ENCODE data around the gene TAMALIN. TPM values are rescaled to one million over a fixed set of nuclear protein-coding genes. Genes with fewer than 3 reads are reported as not detected.
A peak's percentile ranks its signal among the peaks of the same experiment; 100 is the strongest.

Gene TAMALIN
- total RNA-seq, 4 donors from 2014 or later = 1.7 to 10.7 (median 3.6) TPM

DNA sequence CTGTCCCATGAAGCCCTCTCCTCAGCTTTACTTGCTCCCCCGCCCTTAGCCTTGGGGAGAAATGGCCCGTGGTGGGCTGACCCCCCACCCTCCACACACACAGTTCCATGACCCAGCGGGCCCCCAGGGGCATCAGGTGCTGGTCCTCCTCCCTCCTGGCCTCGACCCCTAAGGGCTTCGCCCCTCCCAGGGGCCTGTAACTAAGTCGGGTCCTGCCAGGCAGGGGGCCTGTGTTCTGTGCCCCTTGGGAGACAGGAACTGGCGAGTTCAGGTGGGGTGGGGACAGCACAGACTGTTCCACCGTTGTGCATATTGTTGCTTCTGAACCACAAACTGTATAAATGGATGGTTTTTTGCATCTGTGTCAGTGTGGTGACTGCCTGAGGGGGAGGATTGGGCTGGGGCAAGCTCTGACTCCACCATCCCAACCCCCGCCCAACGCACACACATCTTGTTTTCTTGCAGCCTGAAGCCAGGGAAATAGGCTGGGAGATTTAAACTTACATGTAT lies 8.8 kb downstream of the TAMALIN start:
- no peak for DNase-seq

DNA sequence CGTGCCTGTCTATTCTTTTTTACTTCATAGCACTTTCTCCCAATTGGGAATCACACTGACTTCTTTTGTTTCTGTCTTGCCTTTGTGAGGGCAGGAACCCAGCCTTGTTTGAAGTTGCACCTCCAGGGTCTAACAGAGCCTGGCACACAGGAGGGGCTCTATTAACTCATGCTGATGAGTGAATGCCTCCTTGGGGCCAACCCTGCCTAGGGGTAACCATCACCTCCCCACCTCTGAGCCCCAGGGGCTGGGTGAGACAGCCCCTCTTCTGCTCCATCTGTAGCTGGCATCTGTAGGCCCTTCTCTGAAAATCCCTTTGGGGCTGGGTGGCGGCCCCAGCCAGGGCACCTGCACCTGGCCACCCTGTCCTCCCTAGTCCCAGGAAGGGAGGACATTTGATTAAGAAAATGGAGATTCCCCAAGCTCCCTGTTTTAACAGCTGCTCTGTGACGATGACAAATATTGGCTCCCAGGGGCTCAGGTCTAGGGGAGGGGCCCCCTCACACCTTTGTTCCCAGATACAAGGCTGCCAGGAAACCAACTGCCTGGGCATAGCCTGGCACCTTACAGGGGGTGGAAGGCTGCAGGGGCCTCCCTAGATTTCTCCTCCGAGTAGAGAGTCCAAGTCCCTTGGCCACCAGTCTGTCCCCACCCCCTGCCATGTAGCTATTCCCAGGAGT lies 11.8 kb downstream of the TAMALIN start:
- WGBS, 2 donors = 37 to 70% methylated on average over 1 to 2 of the region's 4 CpGs
- intact Hi-C loops (cut with DNase I) = no loop called here
- Histone ChIP-seq H3K27ac (no peak overlapping the region), H3K9me3 (no peaks in the 10 kb centered on the region), H3K4me3 (no peak overlapping the region), H3K4me1 (peaks cover 3 to 32% (median 10%) of the 10 kb centered on the region in 3 donors), H3K27me3 (peaks cover 0 to 21% (median 0%) of the 10 kb centered on the region in 4 donors), H3K36me3 (peaks cover 0 to 20% (median 0%) of the 10 kb centered on the region in 3 donors)
- no peak for TF ChIP-seq POLR2A (IDR thresholded peaks at IDR 0.05)
- no peak for TF ChIP-seq CTCF (IDR thresholded peaks at IDR 0.05)
- DNase-seq = no peak

More for the DNA sequence above, 8.8 kb downstream of the TAMALIN start:
- H3K36me3 ChIP-seq = peaks cover 0 to 42% (median 0%) of the 10 kb centered on the region in 3 donors
- H3K4me1 ChIP-seq = peaks cover 5 to 33% (median 7%) of the 10 kb centered on the region in 3 donors
- TF ChIP-seq POLR2A (IDR thresholded peaks at IDR 0.05) (no peak), CTCF (IDR thresholded peaks at IDR 0.05) (no peak)
- H3K27me3 ChIP-seq = peaks cover 0 to 2% (median 0%) of the 10 kb centered on the region in 4 donors
- H3K27ac ChIP-seq = no peak overlapping the region
- H3K9me3 ChIP-seq = no peaks in the 10 kb centered on the region
- intact Hi-C loops (cut with DNase I) = no loop called here
- no peak overlapping the region for H3K4me3 ChIP-seq
- 46 to 66% methylated on average over 5 to 7 of the region's 10 CpGs for WGBS, 2 donors

DNA sequence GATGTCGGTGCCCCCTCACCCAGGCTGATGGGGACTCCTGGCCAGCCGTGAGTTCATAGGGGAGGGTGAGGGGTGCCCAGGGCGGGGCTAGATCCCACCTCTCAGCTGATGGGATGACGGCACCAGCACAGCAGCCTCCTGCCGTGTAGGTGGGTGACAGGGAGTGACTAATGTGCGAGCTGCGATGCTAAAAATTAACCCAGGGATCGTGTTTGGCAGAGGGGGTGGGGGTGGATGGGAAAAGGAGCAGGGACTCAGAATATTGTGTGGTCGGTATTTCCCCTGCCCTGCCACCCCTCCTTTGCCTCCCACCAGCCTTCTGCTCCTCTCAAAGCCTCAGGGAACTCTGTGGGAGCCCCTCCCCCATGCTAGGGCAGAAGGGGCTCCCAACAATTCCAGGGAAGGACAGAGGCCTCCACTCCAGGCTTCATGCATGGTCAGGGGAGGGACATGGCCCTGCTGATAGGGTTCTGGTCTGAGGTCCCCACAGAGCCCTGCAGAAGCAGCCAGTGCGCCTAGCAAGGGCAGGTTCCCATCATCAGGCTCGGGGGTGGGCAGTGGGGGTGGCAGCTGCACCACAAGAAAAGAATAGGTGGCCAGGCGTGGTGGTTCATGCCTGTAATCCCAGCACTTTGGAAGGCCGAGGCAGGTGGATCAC lies 12.5 kb downstream of the TAMALIN start:
- no peak for DNase-seq
- H3K27ac ChIP-seq = no peak overlapping the region
- H3K9me3 ChIP-seq = no peaks in the 10 kb centered on the region

DNA sequence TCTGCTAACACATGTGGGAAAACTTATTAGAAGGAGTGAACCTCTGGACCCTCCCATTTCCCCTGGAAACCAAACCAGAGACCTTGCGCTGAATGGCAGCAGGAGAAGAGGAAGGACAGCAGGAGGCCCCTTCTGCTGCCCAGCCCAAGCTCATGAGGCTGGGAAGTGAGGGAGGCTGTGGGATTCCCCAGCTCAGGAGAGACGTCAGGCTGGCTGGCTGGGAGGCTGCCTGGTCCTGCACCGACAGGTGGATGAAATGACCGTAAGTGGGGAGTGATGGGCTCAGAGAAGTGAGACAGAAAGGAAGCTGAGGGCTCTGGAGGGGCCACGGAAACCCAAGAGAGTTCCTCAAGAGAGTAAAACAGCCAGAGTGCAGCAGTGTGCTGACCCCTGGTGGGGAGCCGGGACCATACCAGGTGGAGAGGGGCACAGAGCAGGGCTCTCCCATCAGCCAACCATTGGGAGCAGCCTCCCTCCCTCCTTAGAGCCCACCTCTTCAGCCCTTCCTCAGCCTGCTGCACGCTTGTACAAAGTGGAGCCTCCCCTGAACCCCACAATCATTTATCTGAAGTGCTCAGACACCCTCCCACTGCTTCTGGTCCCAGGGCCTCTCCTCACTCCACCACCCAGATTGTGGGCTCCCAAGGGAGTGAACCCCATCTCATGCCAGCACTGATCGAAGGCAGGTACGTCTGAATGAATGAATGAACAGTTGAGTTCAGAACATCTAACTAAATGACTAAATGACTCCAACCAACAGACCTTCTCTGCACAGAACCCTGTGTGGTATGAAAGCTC lies 14.0 kb downstream of the TAMALIN start:
- DNase-seq = no peak
- no peaks in the 10 kb centered on the region for H3K9me3 ChIP-seq
- TF ChIP-seq CTCF (IDR thresholded peaks at IDR 0.05) = peak; percentile 44 to 68 (median 56)
- TF ChIP-seq POLR2A (IDR thresholded peaks at IDR 0.05) = no peak
- 29 to 39% methylated on average over 8 to 9 of the region's 9 CpGs for WGBS, 2 donors
- H3K36me3 ChIP-seq = no peaks in the 10 kb centered on the region
- H3K27ac ChIP-seq = no peak overlapping the region
- H3K4me1 ChIP-seq = peaks cover 11 to 45% (median 19%) of the 10 kb centered on the region in 3 donors
- H3K4me3 ChIP-seq = no peak overlapping the region
- peaks cover 0 to 21% (median 0%) of the 10 kb centered on the region in 4 donors for H3K27me3 ChIP-seq
- intact Hi-C loops (cut with DNase I) = no loop called here

More for the DNA sequence above, 12.5 kb downstream of the TAMALIN start:
- Histone ChIP-seq H3K36me3 (peaks cover 0 to 13% (median 0%) of the 10 kb centered on the region in 3 donors), H3K27me3 (peaks cover 0 to 21% (median 0%) of the 10 kb centered on the region in 4 donors), H3K4me3 (no peak overlapping the region), H3K4me1 (peaks cover 7 to 38% (median 14%) of the 10 kb centered on the region in 3 donors)
- 74 to 80% methylated on average over 4 to 6 of the region's 13 CpGs for WGBS, 2 donors
- TF ChIP-seq POLR2A (IDR thresholded peaks at IDR 0.05) (no peak), CTCF (IDR thresholded peaks at IDR 0.05) (no peak)
- intact Hi-C loops (cut with DNase I) = no loop called here

Data from esophagus squamous epithelium (tissue), 5 donors.